Hematopoietic multipotent progenitor cell treated with erythropoietin and hydrocortisone succinate and interleukin-3 and kit ligand, for 17 days (in vitro differentiated cells): ENCODE results near the gene PDE4D.

Experiments used
- DNase-seq: peaks from one replicate; pipeline ENCODE4 v3.0.0-alpha.2; 2015; ENCODE audit warnings: low spot score

Gene PDE4D

GRCh38 chr5:59838989-59839388 is 54.5 kb downstream of the PDE4D start:
- DNase-seq: no peak

GRCh38 chr5:59838067-59838466 is 55.5 kb downstream of the PDE4D start:
- no peak for DNase-seq

GRCh38 chr5:59837071-59837470 is 56.5 kb downstream of the PDE4D start:
- DNase-seq: no peak

DNA sequence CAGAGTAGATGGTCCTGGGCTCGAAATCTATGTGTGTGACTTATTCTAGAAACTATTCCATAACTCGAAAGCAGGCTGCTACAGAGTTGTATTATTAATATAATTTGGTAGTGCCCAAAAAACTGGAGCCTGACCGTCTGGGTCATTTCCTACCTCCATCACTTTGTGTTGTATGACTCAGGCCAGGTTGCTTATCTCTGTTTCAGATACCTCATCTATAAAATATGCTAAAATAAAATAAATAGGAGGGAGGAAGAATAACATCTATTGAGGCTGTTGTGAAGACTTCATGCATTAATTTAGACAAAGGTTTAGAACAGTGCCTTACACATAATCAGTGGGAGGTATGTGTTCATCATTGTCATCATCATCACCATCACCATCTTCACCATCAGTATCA is 57.7 kb downstream of the PDE4D start:
- DNase-seq: no peak

DNA sequence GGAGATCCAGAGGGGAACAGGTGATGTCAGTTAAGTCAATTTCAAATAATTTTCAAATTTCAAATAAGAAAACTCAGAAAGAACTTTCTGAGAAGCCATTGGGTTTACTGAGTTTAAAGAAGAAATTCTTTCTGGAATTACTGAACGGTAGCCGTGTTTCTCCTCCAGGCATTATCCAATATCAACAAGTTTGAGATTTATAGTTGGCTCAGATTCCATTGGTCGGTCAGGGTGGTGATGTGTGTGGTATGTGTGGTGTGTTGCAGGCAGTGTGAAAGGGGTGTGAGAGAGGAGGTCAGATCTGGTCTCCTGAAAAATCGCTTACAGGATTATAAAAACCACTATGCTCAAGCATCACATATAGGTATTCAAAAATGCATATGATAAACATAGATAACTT is 60.1 kb downstream of the PDE4D start:
- no peak for DNase-seq

- no peak for DNase-seq
Measured at GRCh38 chr5:59832577-59833301, 60.8 kb downstream of the PDE4D start.

- no peak for DNase-seq
Measured at GRCh38 chr5:59831326-59832010, 62.1 kb downstream of the PDE4D start.

GRCh38 chr5:59830536-59831200 is 62.9 kb downstream of the PDE4D start:
- DNase-seq: no peak

DNA sequence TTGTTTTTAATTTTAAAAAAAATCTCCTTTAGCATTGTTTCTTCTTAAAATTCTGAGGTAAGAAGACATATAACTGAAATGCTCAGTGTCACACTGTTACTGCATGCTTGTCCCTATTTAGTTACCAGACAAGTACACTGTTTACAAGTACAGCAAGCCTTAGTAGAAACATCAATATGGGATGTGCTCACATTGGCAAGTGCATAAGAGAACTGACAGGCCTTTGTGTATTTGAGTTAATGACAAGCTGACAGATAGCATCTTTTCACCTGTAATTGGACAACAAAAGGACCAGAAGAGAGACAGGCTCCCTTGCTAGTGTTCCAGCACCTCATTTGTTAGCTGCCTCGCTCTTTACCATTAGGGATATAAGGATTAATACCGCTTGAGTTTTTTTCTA is 63.6 kb downstream of the PDE4D start:
- DNase-seq: no peak

DNA sequence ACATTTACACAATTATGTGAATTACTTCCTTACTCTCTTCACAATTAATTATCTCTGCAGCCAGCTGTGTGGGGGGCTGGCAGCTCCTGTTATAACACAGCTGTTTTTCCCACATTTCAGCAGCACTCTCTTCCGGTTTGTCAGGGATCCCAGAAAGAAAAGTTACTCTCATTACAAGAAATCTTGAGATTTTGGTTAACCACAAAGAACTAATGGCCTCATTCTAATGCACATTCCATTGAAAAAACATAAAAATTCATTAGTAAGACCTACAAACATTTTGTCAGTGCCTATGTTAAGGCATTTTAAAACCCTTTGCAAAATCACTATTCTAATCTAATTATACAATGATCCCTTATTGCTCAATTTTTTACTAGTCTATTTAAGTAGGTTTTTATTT is 64.1 kb downstream of the PDE4D start:
- no peak for DNase-seq

DNA sequence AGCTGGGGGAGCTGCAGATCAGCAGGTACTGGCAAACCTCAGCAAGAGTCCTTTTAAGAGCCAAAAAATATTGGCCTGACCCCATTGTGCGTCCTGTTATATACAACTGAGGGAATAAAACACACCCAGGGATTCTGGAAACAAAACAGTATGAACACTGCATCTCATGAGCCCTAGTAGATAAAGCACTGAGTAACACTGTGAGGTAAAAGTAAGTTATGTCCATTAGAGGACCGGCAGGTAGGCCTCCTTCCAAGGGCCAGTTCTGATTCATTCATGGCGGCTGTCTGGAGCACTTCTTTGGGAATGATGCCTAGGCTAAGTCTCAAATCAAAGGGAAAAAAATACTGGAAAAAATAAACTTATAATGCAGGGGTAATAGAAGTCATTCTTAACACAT is 64.9 kb downstream of the PDE4D start:
- no peak for DNase-seq

DNA sequence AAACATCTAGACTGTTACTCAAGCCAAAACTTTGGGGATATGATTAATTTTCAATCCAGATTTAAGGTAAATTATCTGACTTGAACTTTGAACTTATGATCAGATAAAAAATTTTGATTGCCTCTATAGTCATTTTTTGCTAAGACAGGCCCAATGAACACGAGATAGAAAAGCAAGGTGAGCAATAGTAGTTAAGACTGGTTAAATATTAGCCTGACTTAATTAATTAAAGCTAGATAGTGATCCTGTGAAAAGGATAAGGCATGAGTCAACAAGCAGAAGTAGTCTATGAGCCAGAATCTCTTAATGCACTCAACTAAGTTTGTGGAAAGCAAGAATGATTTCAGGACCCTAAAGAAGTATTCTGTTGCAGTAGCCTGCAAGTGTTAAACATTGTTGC is 66.5 kb downstream of the PDE4D start:
- no peak for DNase-seq

- no peak for DNase-seq
Measured at GRCh38 chr5:59823420-59823819, 70.1 kb downstream of the PDE4D start.

DNA sequence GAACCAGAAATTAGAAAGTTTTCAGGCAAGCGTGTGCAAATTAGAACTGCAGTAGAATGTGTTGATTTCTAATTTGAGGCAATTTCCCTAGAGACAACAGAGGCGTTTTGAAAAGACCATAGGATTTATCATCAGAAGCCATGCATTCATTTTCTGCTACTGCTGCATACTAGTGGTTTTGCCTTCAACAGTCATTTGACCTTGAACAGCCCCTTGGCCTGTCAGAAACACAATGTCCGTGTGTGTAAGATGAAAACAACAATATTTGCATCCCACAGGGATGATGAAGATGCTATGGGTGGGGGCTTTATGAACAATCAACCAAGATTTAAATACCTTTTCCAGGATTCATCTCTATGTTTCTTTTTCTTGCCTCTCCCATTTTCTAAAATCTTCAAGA is 73.7 kb downstream of the PDE4D start:
- no peak for DNase-seq

DNA sequence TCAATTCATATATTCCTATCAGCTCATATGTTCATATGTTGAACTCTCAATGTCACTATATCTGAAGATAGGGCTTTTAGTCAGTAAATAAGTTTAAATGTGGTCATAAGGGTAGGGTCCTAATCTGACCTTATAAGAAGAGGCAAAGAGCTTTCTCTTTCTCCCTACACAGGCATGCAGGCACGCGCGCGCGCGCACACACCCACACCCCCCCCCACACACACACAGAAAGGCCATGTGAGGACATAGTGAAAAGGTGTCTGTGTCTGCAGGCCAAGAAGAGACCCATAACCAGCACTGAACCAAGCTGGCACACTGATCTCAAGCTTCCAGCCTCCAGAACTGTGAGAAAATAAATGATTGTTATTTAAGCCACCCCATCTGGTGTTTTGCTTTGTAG is 76.0 kb downstream of the PDE4D start:
- DNase-seq: no peak

GRCh38 chr5:59816654-59817300 is 76.7 kb downstream of the PDE4D start:
- DNase-seq: no peak

DNA sequence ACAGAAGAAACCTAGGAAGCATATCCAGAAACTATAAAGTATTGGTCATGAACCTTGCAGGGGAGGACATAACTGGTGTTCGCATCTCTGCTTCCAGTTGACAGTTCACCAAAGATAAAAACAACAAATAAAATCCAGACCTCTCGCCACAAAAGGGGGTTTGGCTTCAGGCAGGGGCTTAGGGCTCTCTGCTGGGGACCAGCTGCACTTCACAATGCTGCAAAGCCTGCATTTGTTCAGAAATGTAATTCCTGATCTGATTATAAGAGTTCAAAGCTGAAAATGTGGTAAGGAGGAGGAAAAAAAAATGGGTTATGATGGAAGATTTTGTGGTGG is 79.0 kb downstream of the PDE4D start:
- DNase-seq: no peak

DNA sequence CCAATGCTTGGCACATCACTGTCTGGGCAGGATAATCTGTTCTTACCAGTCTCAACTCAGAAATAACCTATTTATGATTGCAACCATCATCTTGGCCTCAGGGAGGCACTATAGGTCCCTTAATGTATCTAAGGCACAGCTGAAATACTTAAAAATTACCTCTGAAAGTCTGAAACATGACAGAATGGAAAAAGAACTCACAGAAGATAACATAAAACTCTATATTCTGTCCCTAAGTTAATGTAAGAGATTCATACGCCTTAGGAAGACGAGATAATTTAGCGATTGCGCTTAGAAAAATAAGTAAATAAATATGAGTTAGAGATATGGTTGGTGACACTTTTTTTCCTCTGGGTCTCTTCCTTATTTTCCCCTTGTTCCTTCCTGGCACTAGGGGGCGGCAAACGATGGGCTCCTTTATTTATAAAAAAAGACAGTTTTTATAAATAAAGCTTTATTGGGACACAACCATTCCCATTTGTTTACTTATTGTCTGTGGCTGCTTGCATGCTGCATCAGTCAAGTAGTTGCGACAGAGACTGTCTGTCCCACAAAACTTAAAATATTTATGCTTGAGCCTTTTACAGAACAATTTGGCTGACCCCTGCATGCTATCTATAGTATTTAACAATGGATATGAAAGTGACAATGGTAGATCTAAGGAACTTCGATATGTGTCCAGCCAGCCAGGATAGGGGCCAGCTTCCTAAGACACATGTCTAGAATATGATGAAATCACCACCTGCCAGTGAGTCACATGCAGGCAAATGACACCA is 79.6 kb downstream of the PDE4D start:
- no peak for DNase-seq

GRCh38 chr5:59810041-59810440 is 83.5 kb downstream of the PDE4D start:
- peak; percentile 56 for DNase-seq

- DNase-seq: no peak
Measured at GRCh38 chr5:59807806-59808205, 85.7 kb downstream of the PDE4D start.

DNA sequence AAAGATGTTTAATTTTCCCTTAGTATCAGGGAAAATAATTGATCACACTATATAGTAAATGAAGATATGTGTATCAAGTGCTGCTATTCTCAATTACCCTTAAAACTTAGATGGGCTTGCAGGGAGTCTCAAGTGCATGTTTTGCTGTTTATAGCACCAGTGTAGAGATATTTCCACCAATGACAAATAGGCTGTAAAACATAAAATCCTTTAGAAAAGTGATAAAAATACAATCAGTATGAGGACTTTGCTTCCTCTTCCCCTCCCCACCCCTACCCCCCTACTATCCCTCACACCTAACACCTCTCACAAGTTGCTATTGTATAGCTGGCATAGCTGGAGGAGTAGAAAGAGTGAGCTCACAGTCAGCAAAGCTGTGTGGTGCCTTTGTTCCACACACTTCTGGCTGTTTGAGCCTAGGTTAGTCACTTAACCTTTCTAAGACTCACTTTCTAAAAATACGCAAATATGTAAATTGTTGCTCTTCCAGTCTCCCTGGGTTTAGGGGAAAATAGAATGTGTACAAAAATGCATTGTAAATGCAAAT is 93.1 kb downstream of the PDE4D start:
- no peak for DNase-seq
